GM21381 (cell line): ENCODE measurements around the gene OAF.

ENCODE experiments used
- ATAC-seq: cut with Tn5 transposase; IDR thresholded peaks from one replicate; pipeline ENCODE4 v1.9.1; 2021; ENCODE audit warnings: mild to moderate bottlenecking, moderate library complexity; ENCODE audit not compliant: unreplicated experiment

Gene OAF

GRCh38 chr11:120182790-120183491 lies 27.9 kb upstream of the OAF start:
- no peak for ATAC-seq

GRCh38 chr11:120183701-120184141 lies 27.1 kb upstream of the OAF start:
- ATAC-seq, result no peak

- ATAC-seq, result no peak
Measured at GRCh38 chr11:120184371-120184945, 26.4 kb upstream of the OAF start.

- no peak for ATAC-seq
Measured at GRCh38 chr11:120184946-120185705, 25.7 kb upstream of the OAF start.

GRCh38 chr11:120185706-120186455 lies 25.0 kb upstream of the OAF start:
- no peak for ATAC-seq

GRCh38 chr11:120186456-120186773 lies 24.4 kb upstream of the OAF start:
- no peak for ATAC-seq

- peak; percentile 63 for ATAC-seq
Measured at GRCh38 chr11:120186774-120187591, 23.8 kb upstream of the OAF start.

GRCh38 chr11:120188371-120188770 lies 22.5 kb upstream of the OAF start:
- ATAC-seq, result no peak

- ATAC-seq, result no peak
Measured at GRCh38 chr11:120188811-120189455, 21.9 kb upstream of the OAF start.

- ATAC-seq, result no peak
Measured at GRCh38 chr11:120191058-120191457, 19.8 kb upstream of the OAF start.

- no peak for ATAC-seq
Measured at GRCh38 chr11:120192831-120193625, 17.8 kb upstream of the OAF start.

- ATAC-seq, result no peak
Measured at GRCh38 chr11:120194166-120194565, 16.7 kb upstream of the OAF start.

- ATAC-seq, result no peak
Measured at GRCh38 chr11:120195601-120196320, 15.1 kb upstream of the OAF start.

GRCh38 chr11:120196826-120197225 lies 14.0 kb upstream of the OAF start:
- ATAC-seq, result no peak

GRCh38 chr11:120197251-120197891 lies 13.5 kb upstream of the OAF start:
- no peak for ATAC-seq

GRCh38 chr11:120197977-120198376 lies 12.9 kb upstream of the OAF start:
- ATAC-seq, result no peak

GRCh38 chr11:120198403-120198786 lies 12.4 kb upstream of the OAF start:
- ATAC-seq, result no peak

GRCh38 chr11:120198787-120199469 lies 11.9 kb upstream of the OAF start:
- no peak for ATAC-seq
